Measurements from ENCODE around the gene GRIK4.

GRCh38 chr11:120489799-120490198 is 21.7 kb upstream of the GRIK4 start:
- TF ChIP-seq TAF1 (IDR thresholded peaks at IDR 0.05; ENCODE audit: borderline replicate concordance, insufficient read depth, low read length) (no peak), POLR2AphosphoS5 (IDR thresholded peaks at IDR 0.05; ENCODE audit: low read depth, low read length) (no peak)

All from PFSK-1 (cell line).